Esophagus mucosa (tissue), 1 donor: Measurements from ENCODE around the gene ATG7. TPM values are rescaled to one million over a fixed set of nuclear protein-coding genes. Genes with fewer than 3 reads are reported as not detected.
"Not testable (repeated sequence)": the region's sequence is repeated elsewhere in the genome, so short reads cannot be mapped to it uniquely, and the experiment has no call there.

Source experiments
- ATAC-seq: fragments of 200-7000 bp; cut with Tn5 transposase; one replicate; pipeline ENCODE4 v1.9.1; 2020
- total RNA-seq: library from RNA; stranded (reverse); gene quantifications from one replicate; pipeline ENCODE4 v1.2.4, GENCODE V29; 2023
- donor health status: DM: yes; HTN: yes; CAD: no.

Gene ATG7
- total RNA-seq, 1 donor from 2014 or later: 30.0 TPM

DNA sequence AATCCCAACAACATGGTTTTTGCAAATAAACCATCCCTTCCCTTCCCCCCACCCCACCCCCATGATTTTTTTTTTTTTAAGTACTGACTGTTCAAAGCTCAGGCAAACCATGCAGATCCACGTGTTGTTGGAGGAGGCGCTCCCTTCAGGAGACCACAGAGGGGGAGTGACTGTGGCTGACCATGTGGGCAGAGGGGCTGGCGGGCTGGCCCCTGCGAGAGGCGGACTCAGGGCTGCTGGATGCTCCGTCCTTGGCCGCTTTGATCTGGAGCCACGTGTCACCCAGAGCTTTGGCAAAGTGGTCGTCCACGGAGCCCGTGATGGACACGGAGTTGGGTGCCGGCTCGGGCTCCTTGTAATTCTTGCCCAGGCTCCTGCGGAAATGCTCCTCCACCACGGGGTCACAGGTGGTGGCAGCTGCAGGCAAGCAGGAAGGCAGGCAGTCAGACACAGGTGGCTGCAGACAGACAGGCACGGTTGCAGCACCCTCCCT lies 286.3 kb downstream of the ATG7 start:
- no peak for ATAC-seq

DNA sequence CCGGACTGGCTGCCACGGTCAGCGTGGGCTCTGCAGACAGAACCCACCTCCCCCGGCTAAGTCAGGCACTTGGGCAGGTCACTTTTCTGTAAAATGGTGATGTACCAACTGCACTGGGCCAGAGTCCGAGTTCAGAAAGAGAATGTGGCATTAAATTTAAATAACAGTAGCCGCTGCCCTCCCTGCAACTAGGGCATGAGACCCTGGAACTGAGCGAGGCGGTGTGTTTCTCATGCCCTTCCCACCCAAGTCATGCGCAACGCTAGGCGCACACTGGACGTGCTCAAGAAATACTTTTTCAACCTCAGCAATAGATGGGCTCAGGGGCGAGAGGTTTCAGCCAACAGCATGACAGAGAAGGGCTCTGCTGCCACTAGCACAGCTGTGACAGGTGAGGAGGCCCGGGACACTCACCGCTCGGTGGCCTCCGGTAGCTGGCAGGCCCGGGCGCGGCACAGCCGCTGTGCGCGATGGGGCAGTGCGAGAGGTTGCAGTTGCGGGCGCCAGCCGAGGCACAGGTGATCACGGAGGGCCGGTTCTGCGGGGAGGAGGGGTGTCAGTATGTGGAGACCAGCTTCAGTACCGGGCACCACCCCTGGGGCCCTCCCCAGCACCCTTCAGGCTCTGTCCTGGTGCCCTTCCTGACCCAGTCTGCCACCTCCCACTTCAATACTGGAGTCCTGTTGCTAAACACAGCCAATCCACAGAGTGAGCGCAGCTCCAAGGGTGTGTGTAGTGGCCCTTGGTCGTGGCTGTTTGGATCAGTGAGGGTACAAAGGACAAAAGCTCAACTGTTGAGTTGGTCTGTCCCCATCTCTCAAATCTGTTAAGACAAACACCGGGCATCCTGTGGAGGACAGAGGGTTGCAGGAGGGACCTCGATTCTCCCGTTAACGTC lies 287.0 kb downstream of the ATG7 start:
- no peak for ATAC-seq

DNA sequence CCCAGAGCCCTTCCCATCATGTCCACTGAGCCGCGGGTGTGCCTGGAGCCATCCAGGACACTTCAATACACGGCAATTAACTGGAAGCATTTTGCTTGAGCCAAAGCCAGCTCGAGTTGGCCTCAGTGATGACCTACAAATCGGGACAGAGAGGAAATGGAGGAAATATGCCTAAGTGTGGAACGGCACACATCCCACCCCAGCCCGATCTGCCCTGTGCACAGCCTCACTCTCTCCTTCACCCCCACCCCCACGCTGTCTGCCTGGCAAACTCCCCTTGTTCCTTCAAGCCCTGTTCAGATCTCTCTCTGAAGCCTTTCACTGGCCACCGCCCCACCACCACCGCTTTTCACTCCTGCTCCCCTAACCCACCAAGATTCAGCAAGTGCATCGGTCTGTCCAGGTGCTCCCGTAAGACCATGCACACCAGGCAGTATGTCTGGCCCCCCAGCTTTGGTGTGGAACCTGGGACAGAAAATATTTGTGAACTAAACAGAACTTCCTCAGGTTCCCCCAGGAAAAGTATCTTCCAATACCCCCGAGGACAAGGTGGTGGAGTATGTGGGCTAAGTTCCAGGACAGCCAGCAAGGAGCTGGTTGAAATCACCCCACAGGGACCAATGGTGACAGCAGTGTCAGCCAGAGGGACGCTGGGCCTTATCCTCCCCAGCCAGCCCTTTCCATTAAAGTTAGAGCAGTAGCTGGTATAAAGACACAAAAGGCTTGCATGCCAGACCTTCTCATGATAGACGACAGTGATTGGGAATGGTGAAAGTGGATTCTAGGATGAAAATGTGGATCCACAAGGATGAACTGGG lies 287.8 kb downstream of the ATG7 start:
- ATAC-seq: no peak

DNA sequence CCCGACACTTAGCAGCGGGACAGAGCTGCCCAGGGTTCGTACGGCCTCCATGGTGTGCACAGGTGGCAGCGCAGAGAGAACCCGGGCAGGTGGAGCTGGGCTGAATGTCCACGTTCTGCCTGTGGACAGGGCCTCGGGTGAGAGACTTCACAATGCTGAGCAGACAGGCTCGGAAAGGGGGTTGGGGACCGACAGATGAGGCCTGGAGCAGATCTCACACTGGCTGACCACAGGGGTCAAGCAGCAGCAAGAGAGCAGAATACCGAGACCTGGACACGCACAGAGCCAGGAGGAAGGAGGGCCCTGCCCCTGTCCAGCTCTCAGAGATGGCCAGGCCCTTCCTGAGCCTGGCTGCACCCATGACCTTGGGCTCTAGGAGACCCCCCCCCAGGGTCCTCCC lies 288.5 kb downstream of the ATG7 start:
- ATAC-seq: no peak

DNA sequence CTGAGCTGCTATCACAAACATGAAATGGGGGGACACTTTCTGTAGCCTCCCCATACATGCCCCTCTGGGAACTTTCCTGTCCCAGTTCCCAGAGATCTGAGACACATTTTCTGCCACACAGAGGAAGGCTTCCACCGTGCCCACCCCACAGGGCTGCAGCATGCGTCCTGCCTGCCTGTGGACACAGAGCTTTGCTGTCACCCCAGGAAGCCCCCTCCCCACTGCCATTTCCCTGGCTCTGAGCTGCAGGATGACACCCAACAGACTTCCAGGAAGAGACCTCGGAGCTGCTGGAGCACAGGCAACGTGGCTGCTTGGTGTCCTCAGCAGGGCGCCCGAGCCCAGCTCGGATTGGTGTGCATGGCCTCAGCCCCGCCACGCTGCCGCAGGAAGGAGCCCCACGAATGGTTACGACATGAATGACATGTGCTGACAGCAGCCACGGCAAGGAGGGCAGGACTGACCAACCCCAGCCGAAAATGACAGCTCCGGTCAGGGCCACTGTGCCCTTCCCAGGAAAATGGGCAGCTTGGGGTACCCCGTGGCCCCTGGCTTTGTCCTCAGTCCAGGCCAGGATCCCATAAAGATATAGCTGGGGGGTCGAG lies 290.2 kb downstream of the ATG7 start:
- ATAC-seq: no peak

DNA sequence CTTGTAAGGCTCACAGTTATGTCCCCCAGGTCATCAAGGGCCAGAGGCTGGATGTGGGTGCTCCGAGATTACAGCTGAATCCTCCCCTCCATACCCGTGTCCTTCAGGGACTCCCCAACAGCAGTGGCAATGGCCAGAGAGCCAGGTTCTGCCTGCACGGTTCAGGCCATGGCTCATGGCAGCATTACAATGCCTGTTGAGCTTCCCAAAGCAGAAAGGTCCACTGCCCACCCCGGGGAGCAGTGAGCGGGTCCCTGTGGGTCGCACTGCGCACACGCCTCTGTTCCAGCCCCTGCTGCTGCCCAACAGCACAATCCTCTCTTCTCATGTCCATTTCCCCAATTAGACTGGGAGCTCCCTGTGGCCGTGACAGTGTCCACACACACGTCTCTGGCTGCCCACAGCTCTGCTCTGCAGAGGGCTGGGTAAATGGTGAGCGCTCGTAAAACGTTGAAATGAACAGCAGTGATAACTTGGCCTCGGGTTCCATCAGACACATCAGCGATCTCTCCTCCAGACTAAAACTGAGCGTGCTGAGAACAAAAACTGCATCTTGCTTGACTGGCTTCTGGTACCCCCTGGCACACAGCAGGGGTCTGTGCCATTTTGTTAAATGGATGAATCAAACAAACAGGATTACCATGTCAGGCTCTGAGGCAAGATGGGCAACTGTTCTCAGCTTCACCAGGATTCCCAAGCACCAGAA lies 291.1 kb downstream of the ATG7 start:
- ATAC-seq: no peak

DNA sequence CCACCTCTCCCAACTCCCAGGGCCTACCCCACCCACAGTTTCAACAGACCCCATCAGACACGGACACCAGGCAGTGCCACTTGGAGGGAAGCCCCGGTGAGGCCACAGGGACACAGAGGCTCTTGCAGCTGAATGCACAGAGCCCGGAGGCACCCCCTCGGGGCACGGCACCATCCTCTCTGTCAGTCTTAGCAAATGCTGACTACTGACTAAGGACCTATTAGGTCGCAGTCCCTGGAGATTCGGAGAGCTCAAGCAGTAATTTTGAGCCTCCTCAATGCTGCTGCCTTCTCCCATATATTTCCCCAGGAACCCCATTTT lies 291.6 kb downstream of the ATG7 start:
- ATAC-seq: no peak

DNA sequence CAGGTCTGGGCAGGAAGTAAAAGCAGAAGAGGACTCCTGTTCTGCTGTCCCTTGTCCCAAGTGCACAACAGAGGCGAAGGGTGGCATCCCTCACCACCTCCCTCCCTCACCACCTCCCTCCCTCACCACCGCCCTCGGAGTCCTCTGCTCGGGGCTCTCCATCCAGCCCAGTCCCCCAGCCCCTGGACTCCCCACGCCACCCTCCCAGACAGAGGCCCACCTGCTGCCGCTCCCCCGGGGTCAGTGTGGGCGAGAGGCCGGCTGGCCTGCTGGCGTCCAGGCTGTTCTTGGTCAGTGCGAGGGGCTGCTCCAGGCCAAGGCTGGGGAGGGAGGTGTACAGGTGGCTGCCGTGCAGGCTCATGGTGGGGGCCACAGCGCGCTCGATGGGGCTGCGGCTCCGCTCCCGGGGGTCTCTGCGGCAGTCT lies 292.4 kb downstream of the ATG7 start:
- no peak for ATAC-seq

DNA sequence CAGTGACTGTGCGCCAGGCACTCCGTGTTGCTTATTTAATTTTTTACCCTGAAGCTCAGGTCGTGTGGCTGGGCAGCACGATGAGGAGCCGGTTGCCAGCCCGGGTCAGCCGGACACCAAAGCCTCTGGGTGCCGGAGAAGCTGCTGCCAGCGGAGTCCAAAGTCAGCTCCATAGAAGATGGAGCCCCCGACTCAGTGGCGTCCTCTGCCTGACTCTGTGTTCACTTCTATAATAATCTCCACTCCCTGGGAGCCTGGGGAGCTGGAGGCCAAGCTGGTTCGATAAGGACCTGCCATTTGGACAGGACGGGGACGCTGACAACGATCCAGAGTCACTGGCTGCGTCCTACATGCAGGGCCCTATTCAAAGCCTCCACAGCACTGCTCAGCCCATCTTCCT lies 292.9 kb downstream of the ATG7 start:
- no peak for ATAC-seq

DNA sequence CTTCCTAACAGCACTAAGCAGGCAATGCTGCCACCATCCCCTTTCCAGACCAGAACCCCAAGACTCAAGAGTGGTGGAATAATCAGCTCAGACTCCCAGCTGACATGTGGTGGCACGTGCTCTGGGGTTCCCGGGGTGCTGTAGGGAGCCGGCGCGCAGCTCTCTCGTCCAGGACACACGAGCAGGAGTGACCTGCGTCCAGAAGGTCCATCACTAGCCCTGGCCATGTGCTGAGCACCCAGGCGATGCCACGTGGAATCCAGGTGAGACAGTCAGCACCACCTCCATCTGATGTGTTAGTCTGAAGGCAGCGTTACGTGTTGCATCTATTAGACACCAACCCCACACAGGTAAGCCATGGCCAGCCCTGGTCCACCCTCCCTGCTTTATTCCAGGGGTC lies 293.3 kb downstream of the ATG7 start:
- ATAC-seq: no peak

DNA sequence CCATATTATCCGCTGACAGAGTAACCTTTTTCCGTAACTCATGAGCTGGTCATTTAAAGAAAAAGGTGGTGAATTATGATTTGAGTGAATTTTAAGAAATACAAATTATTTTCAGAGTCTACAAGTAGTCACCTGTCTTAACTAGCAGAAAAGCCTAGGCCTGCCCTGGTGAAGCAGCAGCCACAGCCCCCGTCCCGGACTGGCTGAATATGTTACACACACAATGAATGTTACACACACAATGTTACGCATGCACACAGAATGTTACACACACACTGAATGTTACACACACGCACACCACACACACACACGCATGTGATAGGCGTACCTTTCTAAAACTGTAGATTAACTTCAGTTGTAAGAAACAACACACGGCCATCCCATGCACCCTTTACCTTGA lies 293.7 kb downstream of the ATG7 start:
- ATAC-seq: no peak

DNA sequence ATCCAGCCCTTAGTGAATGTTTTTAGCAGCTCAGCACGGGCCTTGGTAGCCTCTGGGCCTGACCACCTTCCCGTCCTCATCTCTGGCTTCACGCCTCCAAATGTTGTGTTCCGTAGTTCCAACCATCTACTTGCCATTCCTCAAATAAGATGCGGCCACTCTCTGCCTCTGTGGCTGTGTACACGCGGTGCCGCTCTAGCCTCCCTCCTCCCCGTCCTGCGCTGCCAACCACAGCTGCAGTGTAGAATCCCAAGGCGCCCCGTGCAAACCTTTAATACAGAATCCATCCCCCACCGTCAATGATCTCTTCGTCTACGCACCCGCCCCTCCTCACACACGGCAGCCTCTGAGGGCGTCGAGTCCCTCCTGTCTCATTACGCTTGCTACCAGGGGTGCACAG lies 294.3 kb downstream of the ATG7 start:
- ATAC-seq: no peak

DNA sequence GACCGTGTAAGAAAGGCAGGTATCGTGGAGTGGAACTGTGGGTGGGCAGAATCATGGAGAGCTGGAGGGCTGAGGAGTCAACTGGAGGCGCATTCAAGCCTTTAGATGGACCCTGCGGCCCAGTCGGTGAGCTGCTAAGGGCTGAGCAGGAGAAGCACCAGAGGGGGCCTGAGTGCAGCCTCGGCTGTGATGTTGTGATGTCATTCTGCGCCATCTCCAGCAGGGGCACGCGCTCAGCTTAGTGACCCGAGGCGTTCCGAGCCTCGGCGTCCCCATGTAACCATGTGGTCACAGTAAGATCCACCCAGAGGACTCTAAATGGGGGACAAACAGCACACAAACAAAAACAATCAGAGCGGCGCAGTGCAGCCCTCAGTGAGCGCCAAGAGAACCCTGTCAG lies 294.7 kb downstream of the ATG7 start:
- ATAC-seq: no peak

DNA sequence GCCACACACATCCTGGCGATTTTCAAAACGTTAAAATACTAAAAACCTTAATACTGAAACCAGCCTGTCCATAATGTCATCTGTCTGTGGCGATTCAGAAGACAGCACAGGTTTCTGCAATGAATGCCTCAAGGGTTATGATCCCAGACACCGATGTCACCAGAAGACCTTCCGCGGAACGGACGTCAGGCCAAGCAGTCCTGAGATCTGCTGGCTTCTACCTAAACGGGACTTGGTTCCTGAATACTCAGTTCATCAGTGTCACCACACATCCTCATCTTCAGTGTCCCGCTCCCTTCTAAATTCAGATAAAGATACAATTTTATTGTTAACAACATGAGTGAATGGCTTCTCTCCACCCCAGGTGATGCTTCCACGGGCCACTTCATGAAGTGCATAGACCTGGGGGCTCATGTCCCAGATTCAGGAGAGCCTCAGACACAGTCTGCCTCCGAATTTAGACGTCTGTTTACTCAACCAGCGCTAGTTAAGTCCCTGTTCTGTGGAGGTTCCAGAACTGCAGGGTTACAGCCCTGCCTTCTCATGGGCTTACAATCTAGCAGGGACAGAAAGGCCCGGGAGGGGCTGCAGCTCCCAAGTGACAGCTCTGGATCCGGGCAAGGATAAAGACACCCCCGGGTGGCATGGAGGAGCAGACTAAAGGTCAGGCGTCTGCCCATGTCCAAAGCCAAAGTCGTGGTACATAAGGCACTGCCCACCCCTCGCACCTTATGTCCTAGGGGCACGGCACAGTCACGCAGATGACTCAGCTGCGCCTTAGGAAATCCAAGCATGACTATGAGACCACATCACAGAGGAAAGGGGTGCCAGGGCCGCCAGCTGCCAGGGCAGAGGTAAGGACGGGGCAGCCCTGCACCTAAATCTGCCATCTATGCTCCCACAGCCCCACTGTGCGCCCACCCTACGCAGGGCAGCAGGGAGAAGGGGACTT lies 295.6 kb downstream of the ATG7 start:
- ATAC-seq: peak; percentile 80

DNA sequence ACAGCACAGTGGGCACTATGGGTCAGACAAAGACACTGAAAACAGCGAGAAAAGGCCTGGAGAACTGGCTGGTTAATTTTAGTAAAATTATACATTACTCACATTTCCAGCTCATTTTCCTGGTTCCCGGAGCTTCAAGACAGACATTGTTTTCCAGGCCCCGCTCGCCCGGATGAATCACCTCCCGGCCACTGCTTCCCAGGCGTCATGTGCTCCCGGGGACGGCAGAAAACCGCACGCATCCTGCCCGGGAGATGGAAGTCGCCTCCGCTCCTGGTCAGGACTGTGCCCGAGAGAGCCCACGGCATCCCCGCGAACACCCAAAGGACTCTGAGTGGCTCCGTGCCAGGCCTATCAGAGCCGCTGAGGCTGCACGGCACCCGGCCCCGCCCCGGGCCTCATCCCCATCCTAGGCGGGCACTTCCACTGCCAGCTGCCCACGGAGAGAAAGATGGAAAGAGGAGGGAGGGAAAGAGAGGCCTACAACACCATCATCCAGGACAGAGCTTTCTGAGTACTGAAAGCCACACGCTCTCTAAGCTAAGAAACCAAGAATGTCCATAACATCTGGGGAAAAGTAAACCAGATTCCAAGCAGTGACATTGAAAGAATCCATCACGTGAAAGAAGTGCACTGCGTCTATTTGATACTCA lies 296.4 kb downstream of the ATG7 start:
- ATAC-seq: peak; percentile 67

DNA sequence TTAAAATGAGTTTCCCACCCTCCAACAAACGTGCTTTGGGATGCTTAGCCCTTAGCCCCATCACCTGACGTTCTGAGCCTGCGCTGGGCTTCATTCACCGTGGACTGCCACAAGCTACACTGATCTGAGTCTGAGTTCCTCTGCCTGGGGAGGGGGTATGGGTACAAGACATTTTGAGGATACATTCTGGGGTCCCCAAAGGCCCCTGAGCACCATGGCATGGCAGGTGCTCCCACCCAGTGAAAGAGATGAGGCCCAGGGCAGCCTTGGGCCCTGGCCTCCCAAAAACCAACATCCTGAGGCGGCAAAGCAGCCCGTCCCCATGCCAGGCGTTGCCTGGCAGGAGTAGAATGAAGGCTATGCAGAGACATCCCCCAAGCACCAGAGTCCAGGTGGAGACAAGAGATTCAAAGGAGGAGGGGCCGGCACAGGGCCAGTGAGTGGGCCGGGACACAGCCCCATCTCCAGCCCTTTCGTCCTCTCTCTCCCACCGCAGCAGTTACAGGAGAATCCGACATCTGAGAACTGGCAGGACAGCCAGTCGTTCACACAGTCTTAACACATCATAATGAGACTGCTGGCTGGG lies 297.1 kb downstream of the ATG7 start:
- ATAC-seq: no peak

DNA sequence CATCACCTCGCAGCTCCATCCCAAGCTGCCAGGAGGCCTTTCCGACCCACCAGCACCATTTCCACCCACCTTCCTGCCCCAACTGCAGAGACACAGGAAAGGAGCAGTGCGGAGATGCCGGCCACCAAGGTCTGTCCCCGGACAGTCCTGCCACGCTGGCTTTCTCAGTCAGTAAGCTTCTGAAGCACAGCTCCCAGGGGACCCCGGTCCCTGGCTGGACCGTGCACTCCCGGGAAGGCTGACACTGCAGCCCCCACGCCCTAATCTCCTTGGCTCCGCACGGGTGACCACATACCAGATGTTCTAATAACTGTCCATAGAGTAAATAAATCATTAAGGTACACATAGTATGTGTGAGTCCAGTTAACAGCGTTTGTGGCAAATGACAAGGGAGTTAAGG lies 298.1 kb downstream of the ATG7 start:
- ATAC-seq: no peak

DNA sequence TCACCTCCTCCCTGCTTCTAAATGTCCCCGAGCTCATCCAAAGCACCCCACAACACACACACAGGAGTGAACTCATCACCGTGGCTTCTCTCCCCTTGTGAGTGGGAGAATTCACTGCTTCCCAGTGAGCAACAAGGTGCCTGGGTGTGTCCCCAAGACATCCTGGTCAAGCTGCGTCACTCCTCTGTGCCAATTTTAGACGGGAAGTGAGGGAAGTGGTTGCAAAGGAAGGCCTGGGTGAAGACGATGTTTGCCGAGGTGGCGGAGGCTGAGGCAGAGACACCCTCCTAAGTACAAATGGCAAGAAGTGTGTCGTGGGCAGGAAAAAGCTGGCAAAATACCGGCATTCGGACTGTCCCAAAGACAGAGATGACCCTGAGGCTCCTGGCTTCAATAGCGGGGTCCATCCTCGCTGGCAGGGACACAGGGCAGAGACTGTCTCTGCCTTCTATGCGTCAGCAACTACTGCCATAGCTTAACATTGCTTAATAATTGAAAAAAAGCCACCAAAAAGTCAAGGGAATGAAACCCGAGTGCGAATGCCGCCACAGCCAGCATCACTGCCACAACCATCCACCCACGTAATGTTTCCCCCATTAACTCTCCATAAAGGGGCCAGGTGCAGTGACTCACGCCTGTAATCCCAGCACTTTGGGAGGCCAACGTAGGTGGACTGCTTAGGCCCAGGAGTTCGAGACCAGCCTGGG lies 298.7 kb downstream of the ATG7 start:
- ATAC-seq: no peak

DNA sequence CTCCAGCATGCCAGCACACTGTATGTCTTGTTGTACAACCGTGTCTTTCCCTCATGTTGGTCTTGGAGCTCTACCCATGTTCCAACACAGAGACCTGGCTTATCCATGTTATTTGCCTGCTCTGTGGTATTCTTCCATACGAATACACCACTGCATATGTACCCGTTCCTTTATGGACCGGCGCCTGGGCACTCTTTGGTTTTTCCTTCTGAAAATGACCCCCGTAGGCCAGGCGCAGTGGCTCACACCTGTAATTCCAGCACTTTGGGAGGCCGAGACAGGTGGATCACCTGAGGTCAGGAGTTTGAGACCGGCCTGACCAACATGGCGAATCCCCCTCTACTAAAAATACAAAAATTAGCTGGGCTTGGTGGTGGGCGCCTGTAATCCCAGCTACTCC lies 300.5 kb downstream of the ATG7 start:
- not testable (repeated sequence) for ATAC-seq
